C4-2B (cell line): ENCODE measurements around the gene PTPRT.

Experiments used
- ZFX ChIP-seq: fragments of 450-650 bp; IDR thresholded peaks from 2 replicates; pipeline ENCODE4 v1.6.1; 2017
- TF ChIP-seq, protein P1 (sequence below): fragments of 450-650 bp; conservative IDR thresholded peaks from 2 replicates; pipeline ENCODE4 v1.5.1; 2017; ENCODE audit warnings: mild to moderate bottlenecking

DNA sequence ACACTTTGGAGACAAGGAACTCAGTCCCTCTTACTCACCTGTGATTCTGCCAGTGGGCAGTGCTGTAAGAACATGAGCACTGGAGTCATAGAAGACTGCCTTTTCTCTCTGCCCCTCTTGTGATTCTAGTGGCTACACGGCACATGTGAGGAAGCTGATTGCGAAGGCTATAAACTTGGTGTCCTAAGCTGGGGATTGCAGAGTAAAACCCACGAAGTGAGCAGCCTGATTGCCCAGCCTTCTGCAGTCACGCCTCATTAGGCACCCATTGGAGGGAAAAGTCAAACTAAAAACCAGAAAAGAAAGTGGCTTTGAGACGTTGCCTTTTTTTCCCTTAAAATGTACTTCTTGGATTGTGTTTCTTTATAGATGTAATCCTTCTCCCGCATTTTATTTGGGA lies 823.1 kb downstream of the PTPRT start:
- TF ChIP-seq, protein P1, sequence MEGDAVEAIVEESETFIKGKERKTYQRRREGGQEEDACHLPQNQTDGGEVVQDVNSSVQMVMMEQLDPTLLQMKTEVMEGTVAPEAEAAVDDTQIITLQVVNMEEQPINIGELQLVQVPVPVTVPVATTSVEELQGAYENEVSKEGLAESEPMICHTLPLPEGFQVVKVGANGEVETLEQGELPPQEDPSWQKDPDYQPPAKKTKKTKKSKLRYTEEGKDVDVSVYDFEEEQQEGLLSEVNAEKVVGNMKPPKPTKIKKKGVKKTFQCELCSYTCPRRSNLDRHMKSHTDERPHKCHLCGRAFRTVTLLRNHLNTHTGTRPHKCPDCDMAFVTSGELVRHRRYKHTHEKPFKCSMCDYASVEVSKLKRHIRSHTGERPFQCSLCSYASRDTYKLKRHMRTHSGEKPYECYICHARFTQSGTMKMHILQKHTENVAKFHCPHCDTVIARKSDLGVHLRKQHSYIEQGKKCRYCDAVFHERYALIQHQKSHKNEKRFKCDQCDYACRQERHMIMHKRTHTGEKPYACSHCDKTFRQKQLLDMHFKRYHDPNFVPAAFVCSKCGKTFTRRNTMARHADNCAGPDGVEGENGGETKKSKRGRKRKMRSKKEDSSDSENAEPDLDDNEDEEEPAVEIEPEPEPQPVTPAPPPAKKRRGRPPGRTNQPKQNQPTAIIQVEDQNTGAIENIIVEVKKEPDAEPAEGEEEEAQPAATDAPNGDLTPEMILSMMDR, result no peak
- no peak for TF ChIP-seq ZFX
